Erythroblast (primary cell): Measurements from ENCODE around the gene ELAVL1.

Source experiments
- GATA1 ChIP-seq: IDR thresholded peaks from 2 replicates; pipeline ENCODE4 v1.6.1; 2011; ENCODE audit warnings: low read depth, mild to moderate bottlenecking, control low read depth, low read length, moderate library complexity
- POLR2A ChIP-seq: IDR thresholded peaks from 2 replicates; pipeline ENCODE4 v1.6.1; 2011; ENCODE audit warnings: mild to moderate bottlenecking, low read length

DNA sequence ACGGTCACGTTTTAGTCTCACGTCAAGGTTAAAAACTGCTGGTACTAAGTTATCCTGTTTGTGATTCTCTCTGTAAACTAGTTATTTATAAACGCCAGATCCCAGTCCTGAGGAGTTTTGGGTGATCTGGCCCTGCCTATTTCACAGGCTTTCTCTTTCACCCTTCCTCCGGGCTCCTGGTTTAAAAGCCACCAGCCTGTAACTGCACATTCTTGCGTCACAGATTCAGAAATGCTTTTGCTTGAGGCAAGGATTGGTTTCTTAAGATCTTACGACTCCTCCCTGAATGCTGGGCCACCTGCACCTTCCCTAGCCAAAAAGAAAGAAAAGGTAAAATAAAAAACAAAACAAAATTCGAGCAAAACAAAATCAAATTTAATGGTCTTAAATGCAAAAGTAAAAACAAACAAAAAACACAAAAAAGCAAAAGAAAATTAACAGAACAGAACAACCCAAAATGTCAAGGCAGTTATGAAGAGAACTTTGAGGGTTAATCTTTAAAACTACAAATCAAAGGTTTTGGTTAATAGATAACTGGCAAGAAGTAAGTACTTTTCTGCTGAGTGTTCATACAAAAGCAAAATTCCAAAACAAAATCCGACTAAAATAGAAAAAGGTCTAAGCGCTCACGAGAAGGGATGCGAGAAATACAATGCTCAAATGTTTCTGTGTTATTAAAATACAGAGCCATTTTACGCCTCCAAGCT lies 43.4 kb downstream of the ELAVL1 start:
- TF ChIP-seq POLR2A (no peak), GATA1 (no peak)
